T47D (cell line): ENCODE data around the gene UBE3D.
"Not testable (repeated sequence)": the region's sequence is repeated elsewhere in the genome, so short reads cannot be mapped to it uniquely, and the experiment has no call there.

Source experiments
- DNase-seq, 2 experiments: peaks; one replicate each; pipeline versions ENCODE4 v3.0.0 to v3.0.0-alpha.2; 2011 to 2012; ENCODE audit warnings: low read depth in 1 of 2, low spot score in 1 of 2
- JUND ChIP-seq: IDR thresholded peaks from 2 replicates; pipeline ENCODE4 v1.6.1; 2012; ENCODE audit warnings: low read depth
- in situ Hi-C: cut with HindIII; loops from 2 replicates; pipeline ENCODE4 v1.10.0; 2016; ENCODE audit warnings: low sequenced_read_pairs, low pct_unique_long_range_greater_than_20kb

UBE3D gene

GRCh38 chr6:82865461-82865860 lies 200.2 kb downstream of the UBE3D start:
- in situ Hi-C loops, result no loop called here

GRCh38 chr6:82863781-82864180 lies 201.9 kb downstream of the UBE3D start:
- no peak for TF ChIP-seq JUND
- in situ Hi-C loops, result no loop called here
- DNase-seq, result no peak

More at GRCh38 chr6:82865461-82865860, 200.2 kb downstream of the UBE3D start:
- TF ChIP-seq JUND, result no peak
- DNase-seq, result no peak

- in situ Hi-C loops, result no loop called here
- no peak for DNase-seq
- TF ChIP-seq JUND, result no peak
Measured at GRCh38 chr6:82862543-82862942, 203.1 kb downstream of the UBE3D start.

- in situ Hi-C loops, result no loop called here
- TF ChIP-seq JUND, result no peak
- no peak for DNase-seq
Measured at GRCh38 chr6:82861121-82861520, 204.5 kb downstream of the UBE3D start.

- in situ Hi-C loops, DNase-seq: not testable (repeated sequence)
Measured at GRCh38 chr6:82856077-82856476, 209.6 kb downstream of the UBE3D start.

- DNase-seq, in situ Hi-C loops: not testable (repeated sequence)
Measured at GRCh38 chr6:82852904-82853303, 212.7 kb downstream of the UBE3D start.

- no peak for TF ChIP-seq JUND
- in situ Hi-C loops, result no loop called here
- no peak for DNase-seq
Measured at GRCh38 chr6:82843291-82843885, 222.3 kb downstream of the UBE3D start.

GRCh38 chr6:82842721-82843120 lies 222.9 kb downstream of the UBE3D start:
- TF ChIP-seq JUND, result no peak
- in situ Hi-C loops, result no loop called here
- DNase-seq, result no peak
